NCI-H748 (cell line): ENCODE data around the gene FAM199X.
A peak's percentile ranks its signal among the peaks of the same experiment; 100 is the strongest.

Experiments used
- DNase-seq: peaks from one replicate; lab custom pipeline; 2025; ENCODE audit not compliant: unreplicated experiment; lab: John Stamatoyannopoulos, UW

The FAM199X gene

GRCh38 chrX:104165894-104166734 lies at the start of gene FAM199X:
Gene FAM199X, plus strand, starts transcription at chrX:104166453. Its CDS starts 333 bp downstream, at chrX:104166786.
- DNase-seq: peak; percentile 92

DNA sequence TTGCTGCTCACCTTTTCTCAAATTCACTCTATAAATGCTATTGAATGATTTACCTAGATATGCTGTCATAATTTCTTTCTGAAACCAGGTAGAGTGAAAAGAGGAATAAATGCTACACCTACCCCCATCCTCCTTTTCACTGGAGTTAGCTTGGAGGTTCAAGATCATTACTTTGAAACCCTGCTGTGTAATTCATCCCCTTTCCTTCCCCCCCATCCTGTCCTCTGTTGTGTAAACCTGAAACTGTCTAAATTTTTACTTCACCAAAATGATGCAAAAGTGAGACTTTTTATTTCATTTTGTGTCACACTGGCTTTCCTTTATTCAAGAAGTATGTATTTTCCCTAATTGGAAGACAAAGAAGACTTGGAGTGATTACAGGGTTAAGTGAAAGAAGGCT lies 48.5 kb upstream of the FAM199X start:
- DNase-seq: no peak

DNA sequence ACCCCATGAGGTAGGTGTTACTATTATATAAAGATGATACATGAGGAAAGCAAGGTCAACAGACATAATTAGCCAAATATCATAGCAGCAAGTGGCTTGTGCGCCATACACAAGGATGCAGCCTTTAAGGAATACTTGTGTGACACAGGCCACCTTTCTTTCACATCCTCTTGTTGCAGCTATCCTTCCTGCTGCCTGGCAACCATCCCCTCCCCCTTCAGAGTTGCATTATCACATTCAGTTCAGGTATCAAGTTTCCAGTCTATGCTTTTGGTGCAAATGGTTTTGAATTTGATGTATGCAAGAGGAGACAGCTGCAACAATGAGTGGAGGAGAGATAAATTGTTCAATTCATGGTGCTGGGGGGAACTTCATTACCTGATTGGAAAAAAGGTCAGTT lies 47.5 kb upstream of the FAM199X start:
- DNase-seq: peak; percentile 86

DNA sequence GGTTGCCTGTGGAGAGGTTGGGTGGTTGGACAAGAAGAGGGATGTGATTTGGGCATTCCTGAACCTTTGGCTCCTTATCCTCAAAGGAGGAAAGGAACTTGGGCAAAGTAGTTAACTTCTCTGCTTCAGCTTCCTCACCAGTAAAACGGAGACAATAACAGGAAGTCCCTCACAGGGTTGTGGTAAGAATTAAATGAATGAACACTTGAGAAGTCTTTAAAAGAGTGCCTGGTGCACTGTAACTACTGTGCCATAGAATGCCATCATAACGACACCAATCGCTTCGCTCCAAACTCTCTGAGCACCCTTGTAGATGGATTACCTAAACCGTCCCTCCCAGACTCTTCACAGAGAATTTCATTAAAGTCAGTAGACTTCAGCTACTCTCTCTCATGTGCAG lies 43.4 kb upstream of the FAM199X start:
- no peak for DNase-seq

GRCh38 chrX:104126856-104127255 lies 39.4 kb upstream of the FAM199X start:
- no peak for DNase-seq

GRCh38 chrX:104130808-104131207 lies 35.4 kb upstream of the FAM199X start:
- DNase-seq: no peak

DNA sequence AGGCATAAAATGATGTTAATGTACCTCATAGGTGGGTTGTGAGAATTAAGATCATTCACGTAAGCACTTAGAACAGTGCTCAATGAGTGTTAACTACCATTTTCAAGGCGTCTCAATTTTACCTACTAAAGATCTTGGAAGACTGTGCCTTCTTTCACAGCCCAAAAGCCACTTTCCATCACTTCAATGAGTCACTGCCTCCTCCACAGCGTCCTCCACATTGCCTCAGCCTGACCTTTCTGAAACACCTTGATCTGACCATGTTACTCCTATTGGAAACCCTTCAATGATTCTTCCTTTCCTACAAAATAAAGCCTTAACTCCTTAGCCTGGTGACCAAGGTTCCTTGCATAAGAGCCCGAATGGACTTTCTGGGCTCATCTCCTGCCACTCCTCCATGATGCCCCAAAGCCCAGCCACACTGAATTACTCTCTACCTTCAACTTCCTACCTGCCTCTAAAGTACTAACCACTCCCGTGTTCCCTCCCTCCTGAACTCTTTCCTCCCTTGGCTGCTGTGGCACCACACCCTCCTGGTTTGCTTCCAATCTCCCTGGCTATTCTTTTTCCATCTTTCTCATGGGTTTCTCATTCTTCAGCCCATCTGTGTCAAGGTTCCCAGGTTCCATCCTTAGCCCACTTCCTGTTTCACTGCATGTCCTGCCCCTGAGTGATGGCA lies 31.5 kb upstream of the FAM199X start:
- DNase-seq: no peak

DNA sequence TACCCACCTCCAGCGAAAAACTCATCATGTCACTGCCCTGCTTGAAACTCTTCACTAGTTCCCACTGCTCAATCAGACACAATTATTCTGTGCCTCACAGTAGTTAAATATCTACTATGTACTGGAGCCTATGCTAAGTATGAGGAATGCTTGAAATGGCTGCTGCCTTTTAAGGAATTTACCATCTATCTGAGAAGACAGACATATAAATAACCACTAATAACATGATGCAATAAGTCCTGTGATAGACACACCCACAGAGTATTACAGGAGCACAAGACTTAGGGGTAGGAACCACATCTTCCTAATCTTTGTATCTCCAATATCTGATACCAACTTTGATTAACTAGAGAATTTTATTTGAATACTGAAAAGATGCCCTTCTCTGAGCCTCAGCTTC lies 30.6 kb upstream of the FAM199X start:
- DNase-seq: no peak

DNA sequence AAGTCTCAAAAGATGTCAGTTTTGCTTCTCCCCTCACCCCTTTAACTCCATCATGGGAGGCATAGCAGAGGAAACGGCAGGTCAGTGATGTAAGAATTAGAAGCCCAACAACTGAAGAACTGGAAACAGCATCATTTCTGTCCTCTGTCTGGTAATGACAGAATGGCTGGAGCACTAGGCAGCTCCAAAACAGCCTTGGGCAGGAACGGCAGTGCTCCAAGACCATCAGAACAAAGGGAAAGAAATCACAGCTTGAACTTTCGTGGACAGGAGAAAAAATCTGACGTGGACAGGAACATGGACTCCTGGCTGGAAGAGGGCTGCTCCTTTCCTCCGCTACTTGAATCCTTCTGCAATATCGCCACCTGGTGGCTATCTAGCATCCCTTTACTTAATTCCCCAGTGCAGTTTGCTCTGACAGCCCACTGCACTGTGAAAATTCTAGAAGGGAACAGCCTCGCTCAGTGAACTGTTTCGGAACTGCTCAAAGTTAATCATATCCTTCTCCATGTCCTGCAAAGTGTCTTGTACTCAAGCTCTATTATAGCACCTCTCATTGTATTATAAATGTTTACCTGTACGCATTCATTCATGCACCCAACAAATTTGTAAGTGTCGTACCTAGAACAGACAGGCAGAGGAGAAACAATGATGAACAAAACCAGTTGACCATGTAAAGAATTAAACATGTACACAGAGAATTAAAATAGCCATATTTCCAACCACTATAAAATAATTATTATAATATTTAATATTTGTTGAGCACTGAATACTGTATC lies 29.8 kb upstream of the FAM199X start:
- DNase-seq: peak; percentile 81

- peak; percentile 40 for DNase-seq
Observed at GRCh38 chrX:104137496-104137895, 28.8 kb upstream of the FAM199X start.

DNA sequence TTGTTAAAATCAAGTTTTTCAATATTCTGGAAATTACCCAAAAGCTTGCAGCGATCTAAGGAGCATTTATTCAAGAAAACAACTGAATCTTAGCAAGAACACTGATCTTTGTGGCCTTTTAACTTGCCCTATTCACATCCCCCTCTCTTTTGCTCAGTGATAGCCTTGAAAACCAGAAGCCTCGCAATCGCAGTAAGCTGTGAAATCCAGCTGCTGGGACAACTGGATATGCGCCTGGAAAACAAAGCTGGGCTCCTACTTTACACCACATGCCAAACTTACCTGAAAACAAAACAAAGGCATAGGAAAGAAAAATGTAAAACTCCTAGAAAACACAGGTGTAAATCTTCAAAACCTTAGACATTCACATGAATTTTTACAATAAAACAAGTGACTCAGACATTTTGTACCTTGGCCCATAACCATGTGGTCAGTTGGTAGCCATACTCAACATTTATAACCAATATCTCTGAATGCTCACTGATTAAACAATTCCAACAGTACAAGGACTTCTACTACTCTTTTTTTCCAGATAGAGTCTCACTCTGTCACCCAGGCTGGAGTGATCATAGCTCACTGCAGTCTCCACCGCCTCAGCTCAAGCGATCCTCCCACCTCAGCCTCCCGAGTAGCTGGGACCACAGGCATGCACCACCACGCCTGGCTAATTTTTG lies 25.0 kb upstream of the FAM199X start:
- no peak for DNase-seq

DNA sequence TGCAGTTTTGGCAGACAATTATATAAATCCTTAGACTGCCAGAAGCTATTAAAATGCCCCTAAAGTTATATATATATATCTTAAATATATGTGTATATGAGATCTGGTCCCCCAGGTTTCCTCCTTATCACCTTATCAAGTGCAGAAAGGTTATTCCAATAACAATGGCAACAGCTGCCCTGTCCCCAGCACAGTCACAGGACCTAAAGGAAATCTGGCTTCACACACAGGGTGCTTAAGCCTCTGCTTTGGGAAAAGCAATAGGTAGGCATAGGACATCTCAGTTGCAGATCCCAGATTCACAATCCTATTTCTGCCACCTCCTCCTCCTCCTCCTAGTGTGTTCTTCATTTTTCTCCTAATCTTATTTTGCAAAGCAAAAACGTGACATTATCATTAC lies 15.2 kb upstream of the FAM199X start:
- no peak for DNase-seq

GRCh38 chrX:104156630-104157529 lies 9.4 kb upstream of the FAM199X start, which contains the start of gene SLC25A53:
Gene SLC25A53, minus strand, starts transcription at chrX:104157009. Its CDS starts 51,752 bp downstream, at chrX:104105257.
- DNase-seq: peak; percentile 93

- DNase-seq: no peak
Observed at GRCh38 chrX:104166735-104167436, 633 bp downstream of the FAM199X start.

GRCh38 chrX:104168127-104168526 lies 1.9 kb downstream of the FAM199X start:
- no peak for DNase-seq

- no peak for DNase-seq
Observed at GRCh38 chrX:104172121-104172520, 5.9 kb downstream of the FAM199X start.

- no peak for DNase-seq
Observed at GRCh38 chrX:104172788-104173187, 6.5 kb downstream of the FAM199X start.

DNA sequence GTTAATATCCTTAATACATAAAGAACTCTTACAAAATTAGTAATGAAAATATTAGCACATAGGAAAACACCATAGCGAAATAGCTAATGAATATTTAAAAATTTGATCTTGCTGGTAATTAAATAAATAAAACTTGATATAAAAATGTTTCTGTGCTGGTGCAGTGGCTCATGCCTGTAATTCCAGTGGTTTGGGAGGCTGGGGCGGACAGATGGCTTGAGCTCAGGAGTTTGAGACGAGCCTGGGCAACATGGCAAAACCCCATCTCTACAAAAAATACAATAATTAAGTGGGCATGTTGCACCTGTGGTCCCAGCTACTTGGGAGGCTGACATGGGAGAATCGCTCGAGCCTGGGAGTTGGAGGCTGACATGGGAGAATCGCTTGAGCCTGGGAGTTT lies 7.6 kb downstream of the FAM199X start:
- no peak for DNase-seq

- no peak for DNase-seq
Observed at GRCh38 chrX:104183685-104184084, 17.4 kb downstream of the FAM199X start.
